ENCODE measurements around the gene SUMO3. TPM values are rescaled to one million over a fixed set of nuclear protein-coding genes. Genes with fewer than 3 reads are reported as not detected.

The SUMO3 gene
- total RNA-seq, 1 donor from 2014 or later = 66.0 TPM

DNA sequence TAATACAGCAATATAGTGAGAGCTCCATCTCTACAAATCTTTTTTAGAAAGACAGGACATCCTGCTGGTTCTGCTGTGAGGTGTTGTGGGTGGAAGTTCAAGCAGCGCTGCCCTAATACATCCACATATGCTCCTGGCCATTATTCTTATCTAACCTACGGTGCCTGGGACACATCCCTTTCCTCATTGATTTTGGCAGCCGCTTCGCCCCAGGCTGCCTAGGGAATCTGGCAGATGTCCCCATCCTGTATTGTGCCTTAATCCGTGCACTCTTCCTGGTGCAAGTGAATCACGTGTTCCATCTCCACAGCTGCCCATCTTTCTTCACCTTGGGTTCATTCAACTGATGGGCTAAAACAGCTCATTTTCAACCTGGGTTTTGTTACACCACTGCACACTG is 13.1 kb downstream of the SUMO3 start:
- peaks cover 67% of the 10 kb centered on the region for H3K36me3 Mint-ChIP-seq (ENCODE audit: low read depth)
- DNase-seq (no peak), ATAC-seq (ENCODE audit: low read depth) (no peak)
- TF ChIP-seq, protein P1, sequence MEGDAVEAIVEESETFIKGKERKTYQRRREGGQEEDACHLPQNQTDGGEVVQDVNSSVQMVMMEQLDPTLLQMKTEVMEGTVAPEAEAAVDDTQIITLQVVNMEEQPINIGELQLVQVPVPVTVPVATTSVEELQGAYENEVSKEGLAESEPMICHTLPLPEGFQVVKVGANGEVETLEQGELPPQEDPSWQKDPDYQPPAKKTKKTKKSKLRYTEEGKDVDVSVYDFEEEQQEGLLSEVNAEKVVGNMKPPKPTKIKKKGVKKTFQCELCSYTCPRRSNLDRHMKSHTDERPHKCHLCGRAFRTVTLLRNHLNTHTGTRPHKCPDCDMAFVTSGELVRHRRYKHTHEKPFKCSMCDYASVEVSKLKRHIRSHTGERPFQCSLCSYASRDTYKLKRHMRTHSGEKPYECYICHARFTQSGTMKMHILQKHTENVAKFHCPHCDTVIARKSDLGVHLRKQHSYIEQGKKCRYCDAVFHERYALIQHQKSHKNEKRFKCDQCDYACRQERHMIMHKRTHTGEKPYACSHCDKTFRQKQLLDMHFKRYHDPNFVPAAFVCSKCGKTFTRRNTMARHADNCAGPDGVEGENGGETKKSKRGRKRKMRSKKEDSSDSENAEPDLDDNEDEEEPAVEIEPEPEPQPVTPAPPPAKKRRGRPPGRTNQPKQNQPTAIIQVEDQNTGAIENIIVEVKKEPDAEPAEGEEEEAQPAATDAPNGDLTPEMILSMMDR (IDR thresholded peaks at IDR 0.05) = no peak
- ChIA-PET CTCF (interaction anchor here (1.2 kb wide), 1 partner anchor 12 kb away, joined by 4 read pairs; no protein-coding TSS in a partner anchor), POLR2A (interaction anchor here (1.1 to 2.1 kb wide), 2 partner anchors 10 to 13 kb away, joined by 3 to 6 read pairs; partner anchors contain the start of gene SUMO3)
- intact Hi-C loops (cut with micrococcal nuclease) = loop anchor here (5.0 kb wide), 1 partner anchor 308 kb away; no protein-coding TSS in a partner anchor
- H3K27ac Mint-ChIP-seq = no peak overlapping the region
- no peaks in the 10 kb centered on the region for H3K27me3 Mint-ChIP-seq
- no peaks in the 10 kb centered on the region for H3K9me3 Mint-ChIP-seq
- no peak overlapping the region for H3K4me3 Mint-ChIP-seq
- H3K4me1 Mint-ChIP-seq = peaks cover 26% of the 10 kb centered on the region

DNA sequence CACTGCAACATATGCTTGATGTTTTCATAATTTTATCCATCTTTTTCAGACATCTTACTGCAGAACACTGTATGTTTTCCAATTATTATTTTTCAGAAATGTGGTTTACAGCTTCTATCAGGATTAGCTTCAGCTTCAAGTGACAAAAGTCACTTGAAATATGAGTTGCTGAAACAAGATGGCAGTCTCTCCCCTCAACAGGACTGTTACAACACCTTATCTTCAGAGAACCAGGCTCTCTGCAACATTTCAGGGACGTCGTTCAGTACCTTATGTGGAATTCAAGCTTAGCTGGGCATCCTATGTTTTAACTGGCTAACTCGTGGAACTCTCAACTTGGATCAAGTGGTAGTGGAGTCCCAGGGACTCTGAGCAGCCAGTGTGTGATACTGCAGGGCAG is 14.2 kb downstream of the SUMO3 start:
- Mint-ChIP-seq H3K4me1 (peaks cover 33% of the 10 kb centered on the region), H3K27ac (no peak overlapping the region)
- no peak for ATAC-seq (ENCODE audit: low read depth)

DNA sequence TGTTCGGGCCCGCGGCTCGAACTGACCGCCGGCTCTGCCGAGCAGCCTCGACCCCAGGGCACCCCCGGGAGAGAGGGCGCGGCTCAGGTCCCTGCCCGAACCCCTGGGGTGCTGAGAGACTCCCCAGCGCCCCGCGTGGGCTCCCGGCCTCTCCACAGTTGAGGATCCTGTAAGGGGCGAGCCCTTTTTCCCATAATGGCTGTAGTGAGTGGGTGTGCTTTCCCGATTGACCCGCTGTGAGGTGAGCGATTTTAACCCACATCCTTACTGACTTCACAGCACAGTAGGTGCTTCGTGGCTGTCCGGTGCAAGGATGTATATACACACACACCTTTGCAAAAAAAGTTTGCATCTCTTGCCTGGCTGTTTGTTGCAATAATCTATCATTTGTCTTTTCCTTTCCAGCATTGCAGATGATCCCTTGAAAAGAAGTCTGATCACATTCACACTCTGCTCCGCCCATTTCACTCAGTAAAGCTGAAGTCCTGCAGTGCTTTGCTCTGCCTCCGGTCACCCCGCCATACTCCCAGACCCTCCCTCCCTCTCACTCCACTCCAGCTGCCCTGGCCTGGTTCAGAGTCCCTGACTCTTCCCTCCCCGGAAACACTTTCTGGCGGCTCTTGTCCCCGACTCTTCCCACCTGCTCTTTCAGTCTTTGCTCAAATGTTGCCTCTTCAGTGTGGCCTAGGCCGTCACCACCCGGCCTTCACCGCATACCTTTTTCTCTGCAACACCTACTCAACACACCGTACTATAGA is 15.3 kb downstream of the SUMO3 start:
- Mint-ChIP-seq H3K4me3 (peak overlapping the region; percentile 90), H3K27ac (peak overlapping the region; percentile 61), H3K27me3 (no peaks in the 10 kb centered on the region), H3K4me1 (peaks cover 37% of the 10 kb centered on the region), H3K9me3 (no peaks in the 10 kb centered on the region), H3K36me3 (ENCODE audit: low read depth) (peaks cover 69% of the 10 kb centered on the region)
- ChIA-PET POLR2A (interaction anchor here (1.0 to 2.2 kb wide), 8 partner anchors 15 to 129 kb away, joined by 4 to 23 read pairs (median 10); partner anchors contain the start of genes ITGB2, PTTG1IP and SUMO3), CTCF (interaction anchor here (0.6 to 4.2 kb wide), 8 partner anchors 13 to 748 kb away, joined by 3 to 46 read pairs (median 4); no protein-coding TSS in a partner anchor)
- TF ChIP-seq, protein P1 (IDR thresholded peaks at IDR 0.05) = no peak
- DNase-seq (no peak), ATAC-seq (ENCODE audit: low read depth) (peak; percentile 5)
- intact Hi-C loops (cut with micrococcal nuclease) = loop anchor here (5.0 kb wide), 1 partner anchor 310 kb away; no protein-coding TSS in a partner anchor

More for the DNA sequence above, 14.2 kb downstream of the SUMO3 start:
- intact Hi-C loops (cut with micrococcal nuclease) = loop anchor here (5.0 kb wide), 1 partner anchor 309 kb away; no protein-coding TSS in a partner anchor
- TF ChIP-seq, protein P1 (IDR thresholded peaks at IDR 0.05) = no peak
- ChIA-PET POLR2A (interaction anchor here (1.0 to 2.1 kb wide), 2 partner anchors 14 to 127 kb away, joined by 6 to 7 read pairs; partner anchors contain the start of gene SUMO3), CTCF (interaction anchor here (1.4 kb wide), 1 partner anchor 10 kb away, joined by 5 read pairs; no protein-coding TSS in a partner anchor)
- Mint-ChIP-seq H3K27me3 (no peaks in the 10 kb centered on the region), H3K4me3 (peak overlapping the region; percentile 24), H3K9me3 (no peaks in the 10 kb centered on the region), H3K36me3 (ENCODE audit: low read depth) (peaks cover 68% of the 10 kb centered on the region)
- no peak for DNase-seq

DNA sequence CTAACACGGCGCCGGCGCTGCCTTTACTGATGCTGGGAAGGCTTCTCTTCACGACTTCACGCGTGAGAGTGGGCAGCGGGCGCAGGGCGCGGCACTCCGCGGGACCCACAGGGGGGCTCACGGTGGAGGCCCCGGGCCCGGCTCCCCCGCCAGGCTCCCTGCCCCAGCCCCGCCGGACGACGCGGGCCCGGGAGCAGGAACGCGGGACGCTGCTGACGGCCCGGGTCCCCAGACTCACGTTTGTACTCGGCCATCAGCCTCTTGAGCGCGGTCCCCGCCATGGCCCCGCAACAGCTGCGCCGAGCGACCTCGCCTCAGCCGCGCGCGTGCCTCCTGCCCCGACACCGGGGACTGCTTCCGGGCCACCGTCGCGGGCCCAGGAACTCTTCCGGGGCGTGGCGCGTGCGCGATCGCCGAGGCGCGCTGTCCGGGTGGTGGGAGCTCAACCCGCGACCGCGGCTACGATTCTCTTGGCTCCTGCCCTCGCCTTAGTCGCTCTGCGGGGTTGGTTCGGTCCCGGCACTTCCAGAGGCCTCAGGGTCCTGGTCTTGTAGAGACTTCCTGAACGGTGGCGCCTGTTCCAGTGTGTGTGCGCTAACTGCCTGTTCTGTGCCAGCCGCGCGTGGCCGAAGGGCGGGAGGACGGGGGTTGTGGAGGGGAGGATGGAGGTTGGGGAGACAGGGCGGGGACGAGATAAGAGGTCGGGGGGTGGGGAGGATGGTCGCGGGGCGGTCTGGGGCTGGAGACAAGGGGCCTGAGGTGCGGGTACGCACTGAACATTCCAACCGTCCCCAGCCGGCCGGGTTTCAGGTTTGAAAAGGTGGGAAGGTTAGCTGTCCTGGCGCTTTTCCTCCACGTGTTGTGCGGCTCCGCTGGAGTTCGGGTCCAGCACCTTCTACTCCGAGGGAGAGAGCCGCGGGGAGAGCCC is 16.1 kb downstream of the SUMO3 start, which contains the start of gene UBE2G2:
TSS of gene UBE2G2 (minus strand) at position 353 of the 928 bp plus-strand sequence. CDS start at position 281, 72 bp downstream.
- TF ChIP-seq, protein P1 (IDR thresholded peaks at IDR 0.05) = no peak
- DNase-seq = peak; percentile 92
- intact Hi-C loops (cut with micrococcal nuclease) = loop anchor here (1.0 to 5.0 kb wide), 8 partner anchors 16 to 637 kb away; no protein-coding TSS in a partner anchor
- H3K4me1 Mint-ChIP-seq = peaks cover 41% of the 10 kb centered on the region
- peak; percentile 95 for ATAC-seq (ENCODE audit: low read depth)
- no peaks in the 10 kb centered on the region for H3K9me3 Mint-ChIP-seq
- H3K4me3 Mint-ChIP-seq = peak within 1 kb of the TSS; percentile 99
- POLR2A ChIA-PET = interaction anchor here (0.6 to 2.2 kb wide), 14 partner anchors 14 to 1063 kb away, joined by 3 to 23 read pairs (median 5); partner anchors contain the start of genes ADARB1, ITGB2, PTTG1IP and SLX9
- no peaks in the 10 kb centered on the region for H3K27me3 Mint-ChIP-seq
- peaks cover 66% of the 10 kb centered on the region for H3K36me3 Mint-ChIP-seq (ENCODE audit: low read depth)
- peak within 1 kb of the TSS; percentile 91 for H3K27ac Mint-ChIP-seq
- CTCF ChIA-PET = interaction anchor here (0.6 to 4.2 kb wide), 21 partner anchors 8 to 747 kb away, joined by 3 to 46 read pairs (median 4); partner anchors contain the start of genes ITGB2, PTTG1IP and SLX9

Data from activated B cell treated with CpG ODN at 0.5 μM for 24 hours (primary cell).